Central memory CD4-positive, alpha-beta T cell (primary cell): Measurements from ENCODE around the gene UBL4B.
"Not testable (repeated sequence)": the region's sequence is repeated elsewhere in the genome, so short reads cannot be mapped to it uniquely, and the experiment has no call there.

ENCODE experiments used
- DNase-seq: peaks from one replicate; pipeline ENCODE4 v3.0.0; 2022
- total RNA-seq, 3 experiments: gene quantifications; one replicate each; lab custom pipeline; 2026; lab: John Stamatoyannopoulos, UW

The UBL4B gene, protein sequence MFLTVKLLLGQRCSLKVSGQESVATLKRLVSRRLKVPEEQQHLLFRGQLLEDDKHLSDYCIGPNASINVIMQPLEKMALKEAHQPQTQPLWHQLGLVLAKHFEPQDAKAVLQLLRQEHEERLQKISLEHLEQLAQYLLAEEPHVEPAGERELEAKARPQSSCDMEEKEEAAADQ
- total RNA-seq, result 0 reads per million in 3 experiments

DNA sequence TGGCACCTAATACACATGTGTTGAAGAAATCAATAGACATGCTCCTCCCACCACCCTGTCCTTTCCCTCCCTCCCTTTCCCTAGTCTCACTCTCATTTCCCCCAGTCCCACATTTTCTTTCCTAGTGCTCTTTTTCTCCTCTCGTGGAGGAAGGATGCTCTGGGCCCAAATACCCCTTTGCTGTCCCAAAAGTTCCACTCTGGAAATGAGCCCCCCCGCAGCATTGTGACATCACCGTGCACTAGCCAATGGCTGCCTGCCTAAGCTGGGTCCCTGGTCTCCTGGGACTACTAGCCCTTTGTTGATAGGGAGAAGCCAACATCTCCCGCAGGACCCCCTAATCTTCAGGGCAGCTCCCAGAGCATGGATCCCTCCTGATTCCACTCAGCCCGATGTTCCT, at the start of gene UBL4B:
Gene UBL4B (plus strand): TSS at position 301 of the 400 bp plus-strand sequence. CDS start 92 bp downstream, at position 393.
- DNase-seq, result no peak

DNA sequence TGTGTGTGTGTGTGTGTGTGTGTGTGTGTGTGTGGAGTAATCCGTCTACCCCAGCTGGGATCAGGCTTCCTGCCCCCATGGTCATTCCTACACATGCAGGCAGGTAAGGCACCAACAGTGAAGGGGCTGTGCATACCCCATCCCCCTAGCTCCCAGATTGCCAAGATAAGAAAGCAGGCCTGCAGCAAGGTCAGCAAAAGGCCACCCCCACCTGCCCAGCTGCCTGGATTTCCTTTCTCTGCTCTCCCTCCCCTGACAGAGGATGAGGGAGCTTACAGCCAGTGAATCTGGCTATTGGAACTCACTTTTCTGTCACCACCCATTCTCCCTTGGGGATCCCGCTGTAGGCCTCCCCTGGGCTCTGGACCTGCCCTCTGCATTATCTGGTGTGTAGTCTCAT, 49.6 kb upstream of the UBL4B start:
- DNase-seq, result no peak

DNA sequence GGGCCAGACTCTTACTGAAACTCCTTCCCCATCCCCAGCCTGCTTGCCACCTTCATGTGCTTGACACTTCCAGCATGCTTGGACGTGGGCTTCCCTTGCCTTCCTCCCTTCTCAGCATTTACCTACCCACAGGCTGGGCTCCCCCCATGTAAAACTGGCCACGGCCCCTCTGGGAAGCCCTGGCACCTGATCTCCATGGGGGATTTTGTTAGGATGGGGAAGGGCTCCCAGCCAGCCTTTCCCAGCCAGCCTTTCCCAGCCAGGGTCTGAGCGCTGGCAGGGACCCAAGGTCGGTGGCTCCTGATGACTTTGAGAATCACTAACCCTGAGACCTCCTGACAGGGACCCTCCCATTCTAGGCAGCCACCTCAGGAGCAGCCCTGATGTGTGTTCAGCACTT, 48.5 kb upstream of the UBL4B start:
- no peak for DNase-seq

DNA sequence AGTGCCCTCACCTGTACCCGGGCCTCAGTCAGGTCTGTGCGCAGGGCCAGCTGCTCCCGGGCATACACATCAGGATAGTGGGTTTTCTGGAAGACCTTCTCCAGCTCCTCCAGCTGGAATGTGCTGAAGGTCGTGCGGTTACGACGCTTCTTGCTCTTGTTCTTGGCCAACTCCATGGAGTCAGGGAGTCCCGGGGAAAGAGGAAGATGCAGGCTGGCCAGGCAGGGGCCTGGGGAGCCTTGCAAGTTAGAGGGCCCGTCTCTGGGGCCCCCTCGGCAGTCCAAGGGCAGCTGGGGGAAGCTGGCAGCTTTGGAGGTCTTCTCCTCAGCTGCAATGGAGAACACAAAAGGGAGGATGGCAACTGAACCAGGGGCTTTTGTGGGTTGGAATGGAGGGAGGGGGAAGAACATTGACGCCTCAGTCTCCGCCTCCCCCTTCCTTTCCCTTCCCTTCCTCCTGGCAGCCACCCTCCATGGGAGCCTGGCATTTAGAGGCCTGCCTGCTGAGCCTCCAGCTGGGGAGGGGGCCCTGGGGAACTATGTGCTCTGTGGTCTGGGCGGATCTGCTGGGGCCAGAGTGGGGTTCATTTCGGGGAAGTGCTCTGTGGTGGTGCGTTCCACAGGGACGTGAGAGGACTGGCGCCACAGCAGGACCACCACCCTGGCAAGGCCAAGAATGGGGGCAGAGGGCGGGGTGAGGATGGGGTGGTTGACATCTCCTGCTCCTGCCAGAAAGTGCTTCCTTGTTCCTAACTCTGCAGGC, 47.5 kb upstream of the UBL4B start:
- DNase-seq, result no peak

DNA sequence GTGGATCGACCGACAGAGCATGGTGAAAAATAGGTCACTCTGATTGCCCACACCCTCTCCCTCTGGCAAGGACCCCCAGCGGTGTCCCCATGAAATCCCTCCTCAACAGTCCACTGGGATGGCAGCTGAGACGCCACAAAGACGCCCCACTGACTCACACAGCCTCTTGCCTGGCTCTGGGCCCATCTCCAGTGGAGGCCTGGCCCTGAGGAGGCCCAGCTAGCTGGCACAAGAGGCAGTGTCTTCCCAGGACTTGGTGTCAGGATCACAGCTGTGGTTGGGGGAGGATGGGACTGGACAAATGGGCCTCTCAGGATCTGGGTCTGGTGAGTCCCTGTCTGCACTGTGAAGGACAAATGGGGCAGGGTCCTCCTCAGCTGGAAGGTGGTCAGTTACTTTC, 46.4 kb upstream of the UBL4B start:
- DNase-seq, result no peak

DNA sequence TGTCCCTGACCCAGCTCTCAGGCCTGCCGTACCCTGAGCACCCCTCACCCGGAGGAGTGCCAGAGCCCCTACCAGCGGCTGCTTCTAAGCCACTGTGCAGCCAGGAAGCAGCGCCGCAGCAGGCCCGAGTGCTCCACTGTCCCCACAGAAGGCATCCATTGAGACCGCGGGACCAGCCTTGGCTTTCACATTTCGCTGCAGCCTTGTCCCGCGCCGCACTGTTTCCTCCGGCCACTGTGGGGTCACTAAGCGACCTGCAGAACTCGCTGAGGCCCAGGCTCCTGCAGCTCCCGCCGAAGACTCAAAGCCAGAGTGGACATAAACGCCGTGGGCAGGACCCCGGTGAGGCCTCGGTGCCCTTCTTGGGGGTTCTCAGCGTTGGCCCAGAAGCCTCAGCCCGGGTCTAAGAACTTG, 44.8 kb upstream of the UBL4B start:
- DNase-seq, result no peak

DNA sequence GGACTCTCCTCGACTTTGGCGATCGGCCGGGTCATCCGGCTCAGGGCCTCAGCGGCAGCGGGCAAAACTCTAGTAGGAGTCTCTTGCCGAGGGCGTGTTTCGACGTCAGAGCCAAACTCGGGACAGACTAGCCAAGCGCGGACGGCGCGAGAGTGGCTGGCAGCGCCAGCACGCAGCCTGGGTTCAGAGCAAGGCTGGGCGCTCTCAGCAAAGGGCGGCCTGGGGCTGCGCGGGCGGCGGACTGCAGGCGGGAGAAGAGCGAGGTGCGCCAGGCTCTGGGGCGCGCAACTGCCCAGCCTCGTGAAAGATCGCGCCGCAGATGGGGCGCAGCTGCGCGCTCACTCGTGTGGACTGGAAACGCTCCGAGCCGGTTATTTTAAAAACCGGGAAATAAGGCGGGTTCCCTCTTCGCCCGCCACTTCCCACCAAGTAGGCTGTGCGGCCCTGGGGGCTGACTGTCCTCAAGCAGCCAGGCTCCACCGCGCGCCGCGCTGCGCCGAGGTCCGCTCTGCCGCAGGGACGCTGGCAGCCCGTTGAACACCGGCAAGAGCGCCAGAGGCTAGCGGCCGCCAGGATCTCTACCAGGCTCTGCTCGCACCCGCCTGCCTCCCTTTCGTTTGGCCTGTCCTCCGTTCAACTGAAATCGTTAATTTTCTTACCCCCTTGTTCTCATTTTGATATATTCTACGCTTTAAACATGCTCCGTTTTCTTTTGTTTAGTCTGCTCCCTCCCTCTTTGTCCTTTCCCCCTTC, 44.2 kb upstream of the UBL4B start:
- DNase-seq, result no peak

DNA sequence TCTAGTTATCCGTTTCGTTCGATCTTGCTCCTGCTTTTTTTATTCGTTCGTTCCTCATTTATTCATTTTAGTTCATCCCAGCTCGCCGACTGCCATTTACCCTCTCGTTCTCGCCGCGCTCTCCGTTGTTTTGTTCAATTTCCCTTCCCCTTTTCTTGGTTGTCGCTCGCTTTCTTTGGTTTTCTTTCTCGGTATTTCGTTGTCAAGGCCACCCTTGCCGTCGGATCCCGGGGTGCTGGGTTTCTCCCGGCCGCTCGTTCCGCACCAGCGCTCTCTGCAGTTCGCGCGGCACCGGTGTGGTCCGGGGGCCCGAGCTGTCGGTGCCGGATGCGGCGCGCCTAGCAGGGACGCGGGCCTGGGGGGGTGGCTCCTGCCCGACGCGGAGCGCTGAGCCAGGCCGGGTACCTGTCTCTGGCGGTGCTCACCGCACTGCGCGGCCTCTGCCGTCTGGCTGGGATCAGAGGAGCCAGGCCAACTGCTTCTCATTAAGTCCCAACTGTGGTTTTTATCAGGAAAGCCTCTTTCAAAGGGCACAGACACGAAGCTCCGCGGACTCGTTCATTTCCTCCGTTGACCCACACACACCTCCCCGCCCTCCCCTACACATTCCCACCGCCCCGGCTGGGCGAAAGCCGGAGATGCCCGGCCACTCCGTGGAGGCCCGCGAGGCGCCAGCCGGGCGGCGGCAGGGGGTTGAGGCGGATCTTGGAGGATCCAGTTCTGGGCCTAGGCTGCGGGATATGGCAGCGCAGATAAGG, 43.4 kb upstream of the UBL4B start:
- no peak for DNase-seq

DNA sequence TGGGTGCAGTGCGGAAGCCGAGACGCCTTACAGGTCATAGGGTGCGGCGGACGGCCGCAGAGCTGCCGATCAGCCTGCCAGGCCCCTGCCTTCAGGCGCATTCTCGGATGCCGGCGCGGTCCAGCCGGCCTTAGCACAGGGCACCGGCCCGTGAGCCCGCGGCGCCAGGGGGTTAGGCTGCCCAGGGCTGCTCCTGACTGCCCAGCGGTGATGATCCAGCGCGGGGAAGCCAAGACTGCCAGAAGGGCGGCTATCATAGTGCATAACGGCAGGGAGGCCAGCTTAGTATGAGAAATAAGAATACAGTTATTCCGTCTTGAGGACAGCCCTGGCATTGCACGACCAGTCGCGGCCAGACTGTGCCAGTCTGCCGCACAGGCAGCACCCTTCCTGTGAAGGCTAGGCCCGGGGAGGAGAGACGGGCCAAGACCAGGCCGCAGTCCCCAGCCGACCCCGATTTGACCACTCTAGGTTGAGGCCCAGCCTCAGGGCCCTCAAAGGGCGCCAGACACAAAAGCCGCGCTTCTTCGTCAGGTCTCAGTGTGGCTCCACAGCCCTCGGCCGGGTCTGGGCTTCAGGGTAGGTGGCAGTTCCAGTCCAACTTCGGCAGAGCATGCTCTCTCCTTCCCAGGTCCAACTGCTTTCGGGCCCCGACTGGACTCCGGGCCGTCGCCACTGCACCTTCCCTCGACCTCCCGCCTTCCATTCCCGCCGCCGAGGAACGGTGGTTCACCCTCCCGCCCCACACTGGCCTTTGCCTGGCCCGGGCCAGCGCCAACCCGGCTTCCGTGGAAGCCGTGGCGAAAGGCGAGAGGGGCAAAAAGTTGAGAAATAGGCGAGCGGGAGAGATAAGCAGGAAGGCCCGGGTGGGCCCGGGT, 42.6 kb upstream of the UBL4B start:
- no peak for DNase-seq

DNA sequence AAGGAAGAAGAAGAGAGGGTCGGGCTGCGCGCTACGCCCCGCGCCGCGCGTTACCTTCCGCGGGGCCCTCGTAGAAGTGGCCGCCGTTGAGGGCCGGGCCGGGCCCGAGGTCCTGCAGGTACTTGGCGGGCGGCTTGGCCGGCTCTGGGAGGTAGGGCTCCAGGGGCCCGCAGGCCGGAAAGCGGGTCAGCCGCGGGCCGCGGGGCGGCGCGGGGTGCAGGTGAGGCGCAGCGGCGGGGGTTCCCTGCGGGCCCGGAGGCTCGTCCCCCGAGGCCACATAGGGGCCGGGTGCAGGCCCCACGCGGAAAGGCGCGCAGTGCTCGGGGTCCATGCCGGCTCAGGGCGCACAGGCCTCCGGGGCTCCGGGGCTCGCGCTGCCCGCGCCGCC, 42.0 kb upstream of the UBL4B start:
- DNase-seq, result no peak

DNA sequence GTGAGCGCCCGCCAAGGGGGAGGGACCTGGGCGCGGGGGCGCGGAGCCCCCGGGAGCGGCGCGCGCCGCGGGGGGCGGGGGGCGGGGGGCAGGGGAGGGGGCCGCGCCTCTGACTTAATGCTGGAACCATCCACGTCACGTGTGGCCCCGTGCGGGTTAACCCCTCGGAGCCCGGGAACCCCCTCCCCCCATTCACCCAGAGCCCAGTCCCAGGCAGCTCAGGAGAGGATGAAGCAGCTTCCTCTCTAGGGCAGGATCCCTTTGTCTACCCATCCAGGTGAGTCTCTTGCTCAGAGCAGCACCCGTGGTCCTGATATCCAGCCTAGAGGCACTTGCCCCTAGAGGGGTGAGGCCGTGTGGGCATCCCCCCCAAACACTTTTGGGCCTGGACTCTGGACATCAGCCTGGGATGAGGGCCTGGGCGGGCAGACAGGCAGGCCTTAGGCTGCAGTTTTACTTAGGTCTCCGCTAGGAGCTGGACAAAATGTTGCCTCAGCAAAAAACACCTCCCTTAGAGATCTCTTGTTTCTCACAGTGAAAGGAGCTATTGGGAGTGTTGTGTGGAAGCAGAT, 41.5 kb upstream of the UBL4B start, which contains the start of gene ALX3:
Gene ALX3 (minus strand): TSS at position 2 of the 572 bp plus-strand sequence. CDS start 60 bp downstream, outside the sequence.
- no peak for DNase-seq

DNA sequence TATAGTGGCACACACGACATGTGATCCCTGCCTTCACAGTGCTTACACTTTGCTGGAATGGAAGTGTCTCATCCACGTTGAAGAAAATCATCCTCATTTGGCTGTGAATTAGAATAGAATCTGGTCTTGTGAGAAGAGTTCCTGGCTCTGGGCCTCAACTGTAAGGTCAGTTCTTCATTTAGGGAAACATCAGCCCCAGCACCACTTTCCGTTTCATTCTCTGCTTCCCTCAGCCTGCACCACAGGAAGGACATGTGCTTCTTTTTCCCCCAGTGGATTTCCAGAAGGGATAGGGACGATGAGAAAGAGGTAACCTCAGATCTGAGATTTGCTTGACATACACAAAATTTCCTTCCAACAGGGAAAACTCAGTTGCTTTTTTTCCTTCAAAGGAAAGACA, 38.1 kb upstream of the UBL4B start:
- DNase-seq, result no peak

DNA sequence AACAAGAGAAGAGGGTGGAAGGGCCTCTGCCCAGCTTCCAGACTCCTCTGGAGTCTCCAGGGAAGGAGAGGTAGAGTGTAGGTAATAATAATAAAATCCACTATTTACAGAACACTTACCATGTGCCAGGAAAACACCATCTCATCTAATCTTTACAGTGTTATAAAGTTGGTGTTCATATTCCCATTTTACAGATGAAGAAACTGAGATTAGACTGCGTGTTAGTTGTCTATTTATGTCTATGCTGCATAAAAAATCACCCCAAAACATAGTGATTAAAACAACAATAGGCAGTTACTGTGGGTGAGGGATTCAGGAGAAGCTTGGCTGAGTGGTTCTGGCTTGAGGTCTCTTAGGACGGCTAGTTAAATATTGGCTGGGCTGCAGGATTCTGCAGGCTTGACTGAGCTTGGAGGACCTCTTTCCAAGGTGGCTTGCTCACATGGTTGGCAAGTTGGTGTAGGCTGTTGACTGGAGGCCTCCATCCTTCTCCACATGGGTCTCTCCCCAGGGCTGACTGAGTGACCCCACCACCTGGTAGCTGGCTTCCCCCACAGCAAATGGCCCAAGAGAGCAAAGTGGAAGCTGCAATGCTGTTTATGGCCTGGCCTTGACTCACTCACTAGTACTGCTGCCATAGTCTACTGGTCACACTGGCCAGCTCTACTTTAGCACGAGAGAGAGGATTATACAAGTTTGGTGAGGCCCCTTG, 35.3 kb upstream of the UBL4B start:
- DNase-seq, result no peak

DNA sequence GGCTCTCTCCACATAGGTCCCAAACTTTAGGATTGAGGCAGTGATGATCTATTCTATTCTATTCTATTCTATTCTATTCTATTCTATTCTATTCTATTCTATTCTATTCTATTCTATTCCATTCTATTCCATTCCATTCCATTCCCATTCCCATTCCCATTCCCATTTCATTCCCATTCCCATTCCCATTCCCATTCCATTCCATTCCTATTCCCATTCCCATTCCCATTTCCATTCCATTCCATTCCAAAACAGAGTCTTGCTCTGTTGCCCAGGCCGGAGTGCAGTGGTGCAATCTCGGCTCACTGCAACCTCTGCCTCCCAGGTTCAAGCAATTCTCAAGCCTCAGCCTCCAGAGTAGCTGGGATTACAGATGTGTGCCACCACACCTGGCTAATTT, 32.2 kb upstream of the UBL4B start:
- not testable (repeated sequence) for DNase-seq

DNA sequence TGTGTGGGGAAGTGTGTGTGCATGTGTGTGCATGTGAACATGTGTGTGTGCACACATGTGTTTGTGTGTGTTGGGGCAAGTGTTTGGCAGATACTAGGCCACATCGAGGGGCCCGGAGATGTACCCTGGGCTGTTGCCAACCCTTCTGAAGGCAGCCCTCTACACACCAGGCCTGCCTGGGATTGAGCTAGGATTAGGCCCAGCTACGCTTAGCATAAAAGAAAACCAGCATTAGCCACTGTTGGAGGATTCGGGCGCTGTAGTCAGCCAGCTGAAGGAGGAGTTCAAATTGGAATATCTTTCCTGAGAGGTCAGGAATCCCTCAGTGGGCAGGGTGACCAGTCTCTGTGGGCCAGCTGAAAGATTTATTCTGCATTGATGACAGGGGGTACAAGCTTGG, 31.2 kb upstream of the UBL4B start:
- no peak for DNase-seq

DNA sequence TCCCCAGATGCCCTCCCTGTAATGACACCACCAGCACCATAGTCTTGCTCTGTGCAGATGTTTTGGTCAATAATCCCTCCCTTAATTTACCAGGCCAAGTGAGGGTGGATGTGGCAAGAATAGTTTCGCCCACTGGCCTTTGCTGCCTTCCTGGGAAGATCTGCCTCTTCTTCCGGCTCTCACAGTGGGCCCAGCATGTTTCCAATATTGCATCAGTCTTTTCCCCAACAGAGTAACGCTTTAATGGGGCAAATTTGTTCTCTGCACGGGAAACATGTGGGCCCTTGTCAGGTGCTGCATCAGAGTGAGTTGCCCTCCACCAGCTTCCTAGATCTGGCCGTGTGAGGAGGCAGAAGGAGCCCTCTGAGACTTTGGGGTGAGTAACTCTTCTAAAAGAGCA, 29.8 kb upstream of the UBL4B start:
- DNase-seq, result no peak

DNA sequence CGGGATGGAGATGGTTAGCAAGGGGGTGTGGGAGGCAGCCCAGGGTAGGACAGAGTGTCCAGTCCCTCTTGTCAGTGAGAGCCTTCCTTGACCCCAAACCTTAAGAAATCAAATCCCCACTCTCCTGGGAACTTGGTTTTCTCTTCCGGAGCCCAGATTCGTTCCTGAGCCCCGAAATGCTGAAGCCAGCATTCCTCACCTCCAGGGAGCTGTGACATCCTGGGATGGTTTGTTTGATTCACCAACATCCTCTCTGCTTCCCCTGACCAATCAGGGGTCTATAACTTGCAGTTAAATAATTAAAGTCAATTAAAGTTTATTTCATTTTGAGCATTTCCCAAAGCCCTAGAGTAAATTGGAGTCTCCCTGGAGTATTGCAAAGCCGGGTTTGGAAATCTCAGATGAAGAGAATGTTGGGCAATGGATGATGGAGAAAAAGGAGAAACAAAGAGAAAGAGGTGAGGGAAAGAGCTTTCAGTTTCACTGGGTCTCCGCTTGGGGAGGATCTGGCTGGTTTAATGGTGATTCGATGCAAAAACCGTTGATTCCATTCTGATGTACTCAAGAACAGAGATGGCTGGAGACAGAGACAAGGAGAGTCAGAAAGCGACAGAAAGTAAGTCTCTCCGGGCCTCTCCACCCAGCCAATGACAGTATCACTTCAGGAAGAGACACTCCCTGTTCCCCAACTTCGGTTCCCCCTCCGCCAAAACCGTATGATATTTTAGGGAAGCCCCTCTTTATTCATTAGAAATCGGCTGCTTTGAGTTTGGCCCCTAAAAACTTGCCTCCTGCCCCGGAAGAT, 29.0 kb upstream of the UBL4B start:
- DNase-seq, result no peak

DNA sequence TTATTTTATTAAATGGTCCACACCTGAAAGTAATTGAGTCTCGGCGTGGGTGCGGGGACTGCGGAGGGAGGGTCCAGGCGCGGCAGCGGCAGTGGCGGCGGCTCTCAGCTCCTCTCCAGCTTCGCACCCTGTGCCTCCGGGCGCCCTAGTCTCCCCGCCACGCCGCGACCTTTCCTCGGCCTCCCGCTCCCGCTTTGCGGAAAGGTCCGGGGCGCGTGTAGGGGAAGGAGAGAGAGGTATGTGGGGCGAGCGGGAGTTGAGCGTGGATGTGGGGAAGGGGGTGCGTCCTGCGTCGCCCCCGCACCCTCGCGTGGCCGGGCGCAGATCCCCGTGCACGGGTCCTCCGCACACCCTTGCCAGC, 28.4 kb upstream of the UBL4B start:
- DNase-seq, result no peak

DNA sequence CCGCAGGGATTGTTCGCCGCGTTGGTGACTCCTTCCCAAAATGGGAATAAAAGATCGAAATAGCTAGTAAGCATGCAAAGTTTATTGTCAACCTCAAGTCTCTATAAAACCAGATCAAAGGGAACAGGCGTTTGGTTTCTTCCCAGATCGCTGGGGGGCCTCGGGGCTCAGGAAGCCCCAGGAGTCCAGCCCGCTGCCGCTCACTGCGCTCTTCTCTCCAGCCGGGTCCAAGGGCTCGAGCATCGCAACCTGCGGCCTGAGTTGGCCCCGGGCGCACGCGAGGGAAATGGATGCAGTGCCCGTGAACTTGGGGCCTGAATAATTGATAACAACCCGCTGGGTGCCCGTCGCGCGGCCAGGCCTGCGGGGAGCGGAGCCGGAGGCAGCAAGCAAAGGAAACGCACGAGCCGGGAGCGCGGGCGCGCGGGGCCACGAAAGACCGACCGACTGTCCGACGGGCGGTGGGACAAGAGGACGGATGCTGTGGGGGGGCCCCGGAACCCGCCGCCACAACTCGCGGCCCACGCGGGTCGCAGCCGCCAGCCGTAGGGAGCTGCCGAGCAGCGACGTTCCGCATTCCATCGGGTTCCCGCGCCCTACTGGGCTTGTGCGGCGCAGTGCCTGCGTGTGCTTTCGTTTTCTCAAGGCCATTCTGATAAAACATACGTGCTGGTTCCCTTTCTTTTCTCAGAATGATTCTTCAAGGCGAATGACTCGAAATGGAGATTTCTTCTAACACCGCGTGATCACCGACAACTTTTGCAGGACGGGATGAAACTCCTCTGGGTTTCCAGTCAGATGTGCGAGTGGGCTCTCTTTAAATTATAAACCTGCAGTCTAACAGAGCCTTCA, 27.8 kb upstream of the UBL4B start:
- no peak for DNase-seq
